Vagina (tissue), 2 donors: ENCODE measurements around the gene SPACA4.

ENCODE experiments used
- CTCF ChIP-seq, 3 experiments: fragments of 450-650 bp in 2 of 3; fragments of 200-600 bp in 1 of 3; sonication (generic) in 1 of 3; IDR thresholded peaks; one replicate each; pipeline ENCODE4 v1.5.1; 2017 to 2019; ENCODE audit warnings: antibody characterized with exemption in 3 of 3, mild to moderate bottlenecking in 2 of 3, moderate library complexity in 2 of 3
- POLR2AphosphoS5 ChIP-seq, 2 donors: sonication (generic); formaldehyde crosslinking; IDR thresholded peaks; one replicate each; pipeline ENCODE4 v1.9.0; 2017; ENCODE audit warnings: antibody characterized with exemption in 2 of 2, mild to moderate bottlenecking in 2 of 2, low read depth in 1 of 2; ENCODE audit not compliant: insufficient read depth in 1 of 2

DNA sequence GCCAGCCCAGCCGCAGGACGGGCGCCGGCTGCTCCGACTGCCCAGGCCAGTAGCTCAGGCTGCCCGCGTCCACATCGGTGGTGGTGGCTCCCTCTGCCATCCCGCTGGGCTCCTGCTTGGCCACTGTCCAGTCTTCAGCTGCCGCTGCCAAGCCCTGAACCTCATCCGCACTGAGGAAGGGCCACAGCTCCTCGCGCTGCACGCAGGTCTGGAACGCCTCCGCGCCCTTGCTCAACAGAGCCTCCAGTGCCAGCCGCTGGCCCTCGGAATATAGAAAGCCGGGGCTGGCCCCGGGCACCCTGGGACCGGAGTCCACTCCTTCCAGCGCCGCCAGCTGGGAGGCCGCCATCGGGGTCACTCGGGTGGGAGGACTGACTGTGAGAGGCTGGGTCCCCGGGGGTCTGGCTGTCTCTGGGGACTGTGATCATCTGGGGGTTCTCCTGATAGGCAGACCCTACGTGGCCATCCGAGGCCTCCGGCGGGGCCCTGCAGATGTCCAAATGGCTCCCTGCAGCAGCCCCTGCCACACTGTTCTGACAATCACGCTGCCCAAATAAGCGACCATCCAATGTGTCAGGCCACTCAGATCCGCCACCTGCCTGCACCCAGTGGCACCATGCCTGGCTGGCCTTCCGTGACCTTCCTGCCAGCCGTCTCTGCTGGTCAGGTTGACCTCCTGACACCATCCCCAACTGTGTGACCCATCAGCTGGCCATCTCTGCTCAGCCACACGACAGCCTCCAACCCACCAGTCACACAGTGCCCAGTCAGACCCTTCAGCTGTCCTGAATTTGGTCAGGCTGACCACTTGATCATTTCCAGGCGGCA is 6.7 kb downstream of the SPACA4 start:
- TF ChIP-seq CTCF (IDR thresholded peaks at IDR 0.05) = no peak
- TF ChIP-seq POLR2AphosphoS5 (IDR thresholded peaks at IDR 0.05; ENCODE audit: insufficient read depth in 1 of 2, low read depth in 1 of 2) = no peak
